GM12878 (cell line): ENCODE measurements around the gene RCAN2. TPM values are rescaled to one million over a fixed set of nuclear protein-coding genes. Genes with fewer than 3 reads are reported as not detected.

Source experiments
- ATAC-seq: fragments of 200-7000 bp; cut with Tn5 transposase; 3 replicates; pipeline ENCODE4 v1.9.1; 2020; ENCODE audit warnings: mild to moderate bottlenecking, moderate library complexity
- BruUV-seq: library from RNA; stranded (reverse); fragments of 400-500 nt; replicated peaks from 2 replicates; lab custom pipeline; 2021; lab: Mats Ljungman, UMichigan
- CTCF ChIA-PET: fragments of 300-600 bp; sonication (Branson Sonifier 250); formaldehyde crosslinking; extraction: SDS; loops from one replicate; lab custom pipeline; 2021; ENCODE audit warnings: inconsistent platforms; lab: Yijun Ruan, JAX
- POLR2A ChIA-PET: fragments of 350-600 bp; formaldehyde crosslinking; extraction: SDS; loops from one replicate; lab custom pipeline; 2021; ENCODE audit warnings: inconsistent platforms; lab: Charles Lee
- RAD21 ChIA-PET: fragments of 300-600 bp; sonication (Branson Sonifier 250); formaldehyde crosslinking; loops from one replicate; lab custom pipeline; 2023; ENCODE audit warnings: antibody characterized with exemption; ENCODE audit not compliant: unreplicated experiment; lab: Charles Lee
- SMC1A ChIA-PET: fragments of 300-600 bp; sonication (Branson Sonifier 250); formaldehyde crosslinking; loops from one replicate; lab custom pipeline; 2023; ENCODE audit not compliant: unreplicated experiment, uncharacterized antibody; lab: Charles Lee
- DNase-seq: peaks from one replicate; pipeline ENCODE4 v3.0.0-alpha.2; 2011; ENCODE audit warnings: low read depth, low spot score
- FAIRE-seq: peaks from 3 replicates; lab custom pipeline; 2011; peaks lifted over from hg19 to GRCh38; lab: Jason Lieb, UNC
- H2AFZ ChIP-seq: 2 replicates; pipeline ENCODE4 v1.6.0; 2011; ENCODE audit warnings: low read depth, low read length, control low read depth; ENCODE audit not compliant: control insufficient read depth
- H3K27ac ChIP-seq: 2 replicates; pipeline ENCODE4 v1.5.1; 2011; ENCODE audit warnings: control low read depth; ENCODE audit not compliant: control insufficient read depth, insufficient read depth
- H3K27me3 ChIP-seq, 2 experiments: replicated peaks in 1 of 2; 2 replicates each; pipeline versions ENCODE4 v1.6.0 to v1.6.1; 2011; ENCODE audit warnings: low read length in 1 of 2; ENCODE audit not compliant: control insufficient read depth in 2 of 2, insufficient read depth in 2 of 2
- H3K36me3 ChIP-seq, 2 experiments: 2 replicates each; pipeline ENCODE4 v1.5.1; 2011; ENCODE audit warnings: low read length in 1 of 2; ENCODE audit not compliant: control insufficient read depth in 2 of 2, insufficient read depth in 2 of 2
- H3K4me1 ChIP-seq: 2 replicates; pipeline ENCODE4 v1.6.1; 2011; ENCODE audit warnings: mild to moderate bottlenecking, low read length, moderate library complexity, mixed read lengths; ENCODE audit not compliant: control insufficient read depth, insufficient read depth
- H3K4me2 ChIP-seq: 2 replicates; pipeline ENCODE4 v1.6.0; 2011; ENCODE audit warnings: control low read depth; ENCODE audit not compliant: control insufficient read depth, insufficient read depth
- H3K4me3 ChIP-seq: fragments of 200-600 bp; sonication (generic); 2 replicates; pipeline ENCODE4 v1.5.1; 2016
- H3K79me2 ChIP-seq: 2 replicates; pipeline ENCODE4 v1.6.0; 2011; ENCODE audit warnings: low read length; ENCODE audit not compliant: control insufficient read depth, insufficient read depth
- H3K9ac ChIP-seq: 2 replicates; pipeline ENCODE4 v1.8.0; 2011; ENCODE audit warnings: low read length, control low read depth, mixed read lengths; ENCODE audit not compliant: control insufficient read depth, insufficient read depth
- H3K9me3 ChIP-seq: replicated peaks from 3 replicates; pipeline ENCODE4 v1.5.1; 2011; ENCODE audit warnings: mild to moderate bottlenecking, low read length; ENCODE audit not compliant: control insufficient read depth, insufficient read depth
- H4K20me1 ChIP-seq: 2 replicates; pipeline ENCODE4 v1.6.0; 2011; ENCODE audit not compliant: control insufficient read depth, insufficient read depth
- BRCA1 ChIP-seq: IDR thresholded peaks from 2 replicates; pipeline ENCODE4 v1.6.1; 2011; ENCODE audit warnings: low read depth, low read length, improper control_type of control experiment
- CBX5 ChIP-seq: sonication (generic); IDR thresholded peaks from 2 replicates; pipeline ENCODE4 v1.6.1; 2016; ENCODE audit warnings: low read depth, moderate library complexity, mild to moderate bottlenecking, inconsistent platforms
- FOXK2 ChIP-seq: fragments of 450-650 bp; IDR thresholded peaks from 2 replicates; pipeline ENCODE4 v1.6.1; 2017; ENCODE audit warnings: mild to moderate bottlenecking, moderate library complexity
- MEF2B ChIP-seq: fragments of 450-650 bp; IDR thresholded peaks from 2 replicates; pipeline ENCODE4 v1.6.1; 2018; ENCODE audit warnings: mild to moderate bottlenecking, moderate library complexity; ENCODE audit not compliant: partially characterized antibody, poor library complexity, severe bottlenecking
- NFYB ChIP-seq: IDR thresholded peaks from 2 replicates; pipeline ENCODE4 v1.6.1; 2011; ENCODE audit warnings: low read depth, mild to moderate bottlenecking, low read length, improper control_type of control experiment, moderate library complexity; ENCODE audit not compliant: insufficient read depth
- NR2C2 ChIP-seq: IDR thresholded peaks from 2 replicates; pipeline ENCODE4 v1.6.1; 2011; ENCODE audit warnings: borderline replicate concordance, low read depth; ENCODE audit not compliant: control insufficient read depth, insufficient read length
- SIX5 ChIP-seq: IDR thresholded peaks from 2 replicates; pipeline ENCODE4 v1.6.1; 2011; ENCODE audit warnings: mild to moderate bottlenecking, low read depth, low read length, moderate library complexity; ENCODE audit not compliant: severe bottlenecking
- SRF ChIP-seq, 2 experiments: IDR thresholded peaks; 2 replicates each; pipeline ENCODE4 v1.6.1; 2011; ENCODE audit warnings: low read depth in 2 of 2, low read length in 2 of 2, mild to moderate bottlenecking in 1 of 2, moderate library complexity in 1 of 2
- STAT3 ChIP-seq: IDR thresholded peaks from 2 replicates; pipeline ENCODE4 v1.6.1; 2011; ENCODE audit warnings: low read depth, low read length, improper control_type of control experiment
- ZBED1 ChIP-seq: IDR thresholded peaks from 2 replicates; pipeline ENCODE4 v1.6.1; 2016; ENCODE audit warnings: borderline replicate concordance
- WGBS: methylation state at CpG from one replicate; pipeline ENCODE4 v1.1.6; 2016; ENCODE audit warnings: low lambda C conversion rate; ENCODE audit not compliant: insufficient replicate concordance, insufficient coverage; ENCODE audit errors: missing lambda C conversion rate; 5-methylcytosine and 5-hydroxymethylcytosine counted together
- in situ Hi-C: fragments of 300-500 bp; cut with MboI; formaldehyde crosslinking; loops from 9 replicates; pipeline ENCODE4 v1.14.3; 2018; ENCODE audit warnings: mixed read lengths
- intact Hi-C: fragments of 100-400 bp; cut with micrococcal nuclease; formaldehyde crosslinking; loops from one replicate; pipeline ENCODE4 v1.14.2; 2022; ENCODE audit not compliant: unreplicated experiment
- polyA plus RNA-seq, 11 experiments: library from polyadenylated mRNA; depleted of rRNA in 4 of 11; unstranded in 6 of 11; stranded (reverse) in 5 of 11; fragments of >200 nt; fragmentation: Nextera tagmentation in 4 of 11; fragmentation: Illumina TruSeq in 1 of 11; extraction: Ambion mirVana in 4 of 11; extraction: Trizol in 1 of 11; gene quantifications; 1 replicate in 1 of 11; 2 replicates in 10 of 11; pipeline versions ENCODE4 v1.2.1 to v1.2.3, GENCODE V29; 2011 to 2016; ENCODE audit warnings: inconsistent platforms in 2 of 11, missing spikeins in 2 of 11, low read depth in 1 of 11
- total RNA-seq, 4 experiments: library from RNA; depleted of rRNA in 3 of 4; stranded (reverse); fragments of >200 nt in 3 of 4; fragmentation: Illumina TruSeq in 1 of 4; extraction: Trizol in 1 of 4; gene quantifications; 2 replicates each; pipeline versions ENCODE4 v1.2.1 to v1.2.3, GENCODE V29; 2013 to 2021
- TF ChIP-seq, protein P1 (sequence below): fragments of 450-650 bp; IDR thresholded peaks from 2 replicates; pipeline ENCODE4 v1.6.1; 2017; ENCODE audit warnings: mild to moderate bottlenecking, low read depth, inconsistent platforms; ENCODE audit not compliant: poor library complexity, severe bottlenecking
- TF ChIP-seq, protein P2 (sequence below): IDR thresholded peaks from 2 replicates; pipeline ENCODE4 v1.6.1; 2011; ENCODE audit warnings: mild to moderate bottlenecking, low read depth, low read length, moderate library complexity; ENCODE audit not compliant: insufficient replicate concordance
- TF ChIP-seq, protein P3 (sequence below): fragments of 450-650 bp; formaldehyde crosslinking; IDR thresholded peaks from 2 replicates; pipeline ENCODE4 v1.4.0; 2020; ENCODE audit warnings: mild to moderate bottlenecking, moderate library complexity

Gene RCAN2
- total and polyA plus RNA-seq, 10 of the 15 experiments (the other 5 are each of a cell fraction or from before 2014, with no cell fraction given) = 0.06 TPM; not detected in 9

DNA sequence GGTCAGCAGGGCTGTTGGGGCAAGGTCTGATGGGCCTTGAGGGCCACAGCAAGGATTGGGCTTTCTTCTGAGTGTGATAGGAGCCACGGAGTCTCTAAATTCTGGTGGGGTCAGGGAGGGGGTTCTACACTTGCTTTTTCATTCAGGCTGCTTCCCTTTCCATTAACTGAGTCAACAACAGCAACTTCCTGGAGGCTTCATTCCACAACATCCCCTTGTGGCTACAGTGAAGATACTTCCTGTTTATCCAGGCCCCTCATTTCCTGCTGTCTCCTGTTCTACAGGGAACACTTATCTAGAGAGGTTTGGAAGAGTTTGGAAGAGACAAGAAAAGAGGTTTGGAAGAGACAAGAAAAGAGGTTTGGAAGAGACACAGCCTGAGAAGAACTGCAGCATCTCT, 175.7 kb downstream of the RCAN2 start:
- WGBS = 0% methylated on average over 1 of the region's 1 CpG
- ATAC-seq = no peak
- intact Hi-C loops (no loop called here), in situ Hi-C loops (no loop called here)
- BruUV-seq = no TSS peak
- H3K4me1 ChIP-seq = no peaks in the 10 kb centered on the region
- SMC1A ChIA-PET = no interaction called here
- DNase-seq = no peak
- H3K4me2 ChIP-seq = no peak overlapping the region
- no peaks in the 10 kb centered on the region for H3K79me2 ChIP-seq
- RAD21 ChIA-PET = no interaction called here
- no peak overlapping the region for H3K9ac ChIP-seq
- TF ChIP-seq FOXK2 (no peak), MEF2B (no peak), SRF (IDR thresholded peaks at IDR 0.05; ENCODE audit: low read depth in 2 of 2, low read length in 2 of 2) (no peak), BRCA1 (no peak), NFYB (no peak), SIX5 (no peak), ZBED1 (no peak), STAT3 (no peak), NR2C2 (no peak), CBX5 (no peak)
- TF ChIP-seq, protein P1, sequence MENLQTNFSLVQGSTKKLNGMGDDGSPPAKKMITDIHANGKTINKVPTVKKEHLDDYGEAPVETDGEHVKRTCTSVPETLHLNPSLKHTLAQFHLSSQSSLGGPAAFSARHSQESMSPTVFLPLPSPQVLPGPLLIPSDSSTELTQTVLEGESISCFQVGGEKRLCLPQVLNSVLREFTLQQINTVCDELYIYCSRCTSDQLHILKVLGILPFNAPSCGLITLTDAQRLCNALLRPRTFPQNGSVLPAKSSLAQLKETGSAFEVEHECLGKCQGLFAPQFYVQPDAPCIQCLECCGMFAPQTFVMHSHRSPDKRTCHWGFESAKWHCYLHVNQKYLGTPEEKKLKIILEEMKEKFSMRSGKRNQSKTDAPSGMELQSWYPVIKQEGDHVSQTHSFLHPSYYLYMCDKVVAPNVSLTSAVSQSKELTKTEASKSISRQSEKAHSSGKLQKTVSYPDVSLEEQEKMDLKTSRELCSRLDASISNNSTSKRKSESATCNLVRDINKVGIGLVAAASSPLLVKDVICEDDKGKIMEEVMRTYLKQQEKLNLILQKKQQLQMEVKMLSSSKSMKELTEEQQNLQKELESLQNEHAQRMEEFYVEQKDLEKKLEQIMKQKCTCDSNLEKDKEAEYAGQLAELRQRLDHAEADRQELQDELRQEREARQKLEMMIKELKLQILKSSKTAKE = no peak
- TF ChIP-seq, protein P2, sequence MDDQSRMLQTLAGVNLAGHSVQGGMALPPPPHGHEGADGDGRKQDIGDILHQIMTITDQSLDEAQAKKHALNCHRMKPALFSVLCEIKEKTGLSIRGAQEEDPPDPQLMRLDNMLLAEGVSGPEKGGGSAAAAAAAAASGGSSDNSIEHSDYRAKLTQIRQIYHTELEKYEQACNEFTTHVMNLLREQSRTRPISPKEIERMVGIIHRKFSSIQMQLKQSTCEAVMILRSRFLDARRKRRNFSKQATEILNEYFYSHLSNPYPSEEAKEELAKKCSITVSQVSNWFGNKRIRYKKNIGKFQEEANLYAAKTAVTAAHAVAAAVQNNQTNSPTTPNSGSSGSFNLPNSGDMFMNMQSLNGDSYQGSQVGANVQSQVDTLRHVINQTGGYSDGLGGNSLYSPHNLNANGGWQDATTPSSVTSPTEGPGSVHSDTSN = no peak
- TF ChIP-seq, protein P3, sequence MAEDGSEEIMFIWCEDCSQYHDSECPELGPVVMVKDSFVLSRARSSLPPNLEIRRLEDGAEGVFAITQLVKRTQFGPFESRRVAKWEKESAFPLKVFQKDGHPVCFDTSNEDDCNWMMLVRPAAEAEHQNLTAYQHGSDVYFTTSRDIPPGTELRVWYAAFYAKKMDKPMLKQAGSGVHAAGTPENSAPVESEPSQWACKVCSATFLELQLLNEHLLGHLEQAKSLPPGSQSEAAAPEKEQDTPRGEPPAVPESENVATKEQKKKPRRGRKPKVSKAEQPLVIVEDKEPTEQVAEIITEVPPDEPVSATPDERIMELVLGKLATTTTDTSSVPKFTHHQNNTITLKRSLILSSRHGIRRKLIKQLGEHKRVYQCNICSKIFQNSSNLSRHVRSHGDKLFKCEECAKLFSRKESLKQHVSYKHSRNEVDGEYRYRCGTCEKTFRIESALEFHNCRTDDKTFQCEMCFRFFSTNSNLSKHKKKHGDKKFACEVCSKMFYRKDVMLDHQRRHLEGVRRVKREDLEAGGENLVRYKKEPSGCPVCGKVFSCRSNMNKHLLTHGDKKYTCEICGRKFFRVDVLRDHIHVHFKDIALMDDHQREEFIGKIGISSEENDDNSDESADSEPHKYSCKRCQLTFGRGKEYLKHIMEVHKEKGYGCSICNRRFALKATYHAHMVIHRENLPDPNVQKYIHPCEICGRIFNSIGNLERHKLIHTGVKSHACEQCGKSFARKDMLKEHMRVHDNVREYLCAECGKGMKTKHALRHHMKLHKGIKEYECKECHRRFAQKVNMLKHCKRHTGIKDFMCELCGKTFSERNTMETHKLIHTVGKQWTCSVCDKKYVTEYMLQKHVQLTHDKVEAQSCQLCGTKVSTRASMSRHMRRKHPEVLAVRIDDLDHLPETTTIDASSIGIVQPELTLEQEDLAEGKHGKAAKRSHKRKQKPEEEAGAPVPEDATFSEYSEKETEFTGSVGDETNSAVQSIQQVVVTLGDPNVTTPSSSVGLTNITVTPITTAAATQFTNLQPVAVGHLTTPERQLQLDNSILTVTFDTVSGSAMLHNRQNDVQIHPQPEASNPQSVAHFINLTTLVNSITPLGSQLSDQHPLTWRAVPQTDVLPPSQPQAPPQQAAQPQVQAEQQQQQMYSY (CRISPR knock-in tag) = no peak
- H4K20me1 ChIP-seq = no peaks in the 10 kb centered on the region
- H3K27me3 ChIP-seq = no peaks in the 10 kb centered on the region; a peak in 2 of 4 replicates
- POLR2A ChIA-PET = no interaction called here
- H2AFZ ChIP-seq = no peak overlapping the region
- H3K36me3 ChIP-seq = no peaks in the 10 kb centered on the region
- no peaks in the 10 kb centered on the region for H3K9me3 ChIP-seq
- FAIRE-seq = no peak
- H3K4me3 ChIP-seq = no peak overlapping the region
- CTCF ChIA-PET = no interaction called here
- H3K27ac ChIP-seq = no peak overlapping the region
